Neuronal stem cell (in vitro differentiated cells): Measurements from ENCODE around the gene SLMAP.

ENCODE experiments used
- DNase-seq: peaks from one replicate; pipeline ENCODE4 v3.0.0-alpha.2; 2013; ENCODE audit warnings: low spot score
- H2AFZ ChIP-seq: one replicate; pipeline ENCODE4 v1.6.1; 2013; ENCODE audit warnings: mild to moderate bottlenecking, low read length, inconsistent platforms
- H2AK5ac ChIP-seq: 2 replicates; pipeline ENCODE4 v1.6.1; 2013; ENCODE audit warnings: low read depth, mild to moderate bottlenecking, inconsistent platforms, low read length, moderate library complexity, mixed read lengths
- H2BK120ac ChIP-seq: 2 replicates; pipeline ENCODE4 v1.6.1; 2013; ENCODE audit warnings: low read depth, mild to moderate bottlenecking, inconsistent platforms, low read length, moderate library complexity, mixed read lengths
- H2BK12ac ChIP-seq: one replicate; pipeline ENCODE4 v1.6.1; 2013; ENCODE audit warnings: low read length, inconsistent platforms
- H2BK15ac ChIP-seq: 2 replicates; pipeline ENCODE4 v1.6.1; 2013; ENCODE audit warnings: mild to moderate bottlenecking, low read length, inconsistent platforms, mixed read lengths
- H2BK5ac ChIP-seq: one replicate; pipeline ENCODE4 v1.6.1; 2013; ENCODE audit warnings: inconsistent platforms, mild to moderate bottlenecking, low read length, moderate library complexity
- H3K14ac ChIP-seq: one replicate; pipeline ENCODE4 v1.6.1; 2013; ENCODE audit warnings: low read length, inconsistent platforms
- H3K18ac ChIP-seq: 2 replicates; pipeline ENCODE4 v1.6.1; 2013; ENCODE audit warnings: low read length, inconsistent platforms
- H3K23ac ChIP-seq: 2 replicates; pipeline ENCODE4 v1.6.1; 2013; ENCODE audit warnings: low read depth, mild to moderate bottlenecking, mixed read lengths, low read length, inconsistent platforms; ENCODE audit not compliant: poor library complexity
- H3K27ac ChIP-seq: replicated peaks from 3 replicates; pipeline ENCODE4 v1.5.1; 2013; ENCODE audit warnings: low read length, inconsistent platforms
- H3K27me3 ChIP-seq, 3 experiments: 2 replicates each; pipeline ENCODE4 v1.6.1; 2013; ENCODE audit warnings: low read length in 3 of 3, mild to moderate bottlenecking in 2 of 3, inconsistent platforms in 1 of 3, low read depth in 1 of 3, mixed read lengths in 1 of 3, moderate library complexity in 1 of 3; ENCODE audit not compliant: control insufficient read depth in 3 of 3, insufficient read depth in 3 of 3
- H3K36me3 ChIP-seq, 2 donors: replicated peaks in 1 of 2; 2 replicates each; pipeline ENCODE4 v1.6.1; 2013; ENCODE audit warnings: low read length in 2 of 2; ENCODE audit not compliant: control insufficient read depth in 2 of 2, insufficient read depth in 2 of 2
- H3K4ac ChIP-seq: 2 replicates; pipeline ENCODE4 v1.6.1; 2013; ENCODE audit warnings: inconsistent platforms, mild to moderate bottlenecking, low read length, moderate library complexity
- H3K4me1 ChIP-seq, 2 donors: 1 replicate in 1 of 2; 2 replicates in 1 of 2; pipeline ENCODE4 v1.6.1; 2013; ENCODE audit warnings: low read length in 2 of 2, low read depth in 1 of 2; ENCODE audit not compliant: control insufficient read depth in 2 of 2, insufficient read depth in 1 of 2
- H3K4me2 ChIP-seq: one replicate; pipeline ENCODE4 v1.6.1; 2013; ENCODE audit warnings: mild to moderate bottlenecking, low read length, inconsistent platforms; ENCODE audit not compliant: insufficient read depth, poor library complexity, severe bottlenecking
- H3K4me3 ChIP-seq, 2 donors: 2 replicates each; pipeline ENCODE4 v1.5.1; 2013; ENCODE audit warnings: low read length in 2 of 2, mild to moderate bottlenecking in 2 of 2, inconsistent platforms in 1 of 2, moderate library complexity in 1 of 2
- H3K79me1 ChIP-seq: one replicate; pipeline ENCODE4 v1.6.1; 2013; ENCODE audit warnings: low read depth, mild to moderate bottlenecking, inconsistent platforms, low read length, moderate library complexity
- H3K9ac ChIP-seq: one replicate; pipeline ENCODE4 v1.6.1; 2013; ENCODE audit warnings: mild to moderate bottlenecking, low read depth, low read length, inconsistent platforms; ENCODE audit not compliant: poor library complexity
- H3K9me3 ChIP-seq, 2 donors: replicated peaks in 1 of 2; 2 replicates each; pipeline versions ENCODE3 to v1.6.1; 2013; ENCODE audit warnings: low read length in 2 of 2, mild to moderate bottlenecking in 2 of 2, inconsistent platforms in 1 of 2, low read depth in 1 of 2, mixed read lengths in 1 of 2, moderate library complexity in 1 of 2; ENCODE audit not compliant: control insufficient read depth in 2 of 2, insufficient read depth in 1 of 2
- H4K8ac ChIP-seq: one replicate; pipeline ENCODE4 v1.6.1; 2013; ENCODE audit warnings: low read depth, mild to moderate bottlenecking, inconsistent platforms, low read length, moderate library complexity
- H4K91ac ChIP-seq: one replicate; pipeline ENCODE4 v1.6.1; 2013; ENCODE audit warnings: low read length, low read depth, mild to moderate bottlenecking, inconsistent platforms; ENCODE audit not compliant: poor library complexity
- WGBS, 2 donors: extraction: QIAGEN DNeasy Blood & Tissue Kit; methylation state at CpG; one replicate each; pipeline ENCODE4 v1.1.7; 2013; ENCODE audit warnings: missing lambda C conversion rate in 2 of 2, mixed read lengths in 1 of 2; ENCODE audit not compliant: insufficient read length in 2 of 2, insufficient replicate concordance in 1 of 2; ENCODE audit errors: extremely low coverage in 2 of 2; 5-methylcytosine and 5-hydroxymethylcytosine counted together

The SLMAP gene

DNA sequence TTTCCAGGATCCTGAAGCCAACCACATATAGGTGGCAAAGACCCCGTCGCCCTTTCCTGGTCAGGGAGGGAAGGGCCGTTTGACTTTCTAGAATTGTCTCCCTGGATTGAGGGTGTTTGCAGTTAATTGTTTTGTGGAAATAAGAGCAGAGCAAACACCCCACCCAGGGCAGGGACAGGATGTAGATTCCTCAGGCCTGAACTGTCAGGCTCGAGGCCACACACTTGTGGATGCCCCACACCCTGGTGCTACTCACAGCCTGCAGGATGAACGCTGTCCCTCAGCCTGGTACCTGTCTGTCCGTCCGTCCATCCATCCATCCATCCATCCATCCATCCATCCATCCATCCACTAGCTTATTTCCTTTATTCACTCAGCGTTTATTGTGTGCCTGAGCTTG is 222.2 kb downstream of the SLMAP start:
- Histone ChIP-seq H2AK5ac (no peak overlapping the region), H3K4me2 (no peak overlapping the region), H3K36me3 (no peaks in the 10 kb centered on the region), H3K27ac (no peak overlapping the region), H2BK120ac (no peak overlapping the region), H3K27me3 (no peaks in the 10 kb centered on the region), H3K23ac (no peak overlapping the region), H3K4me3 (no peak overlapping the region), H2AFZ (peak overlapping the region; percentile 60), H3K79me1 (no peaks in the 10 kb centered on the region), H4K8ac (no peak overlapping the region), H3K4me1 (peaks cover 0 to 2% of the 10 kb centered on the region in 2 donors), H3K9ac (peak overlapping the region; percentile 34), H3K14ac (no peak overlapping the region), H3K9me3 (no peaks in the 10 kb centered on the region), H2BK5ac (peak overlapping the region; percentile 46), H2BK15ac (no peak overlapping the region), H3K18ac (peak overlapping the region; percentile 41), H2BK12ac (no peak overlapping the region), H3K4ac (no peak overlapping the region), H4K91ac (no peak overlapping the region)
- DNase-seq: no peak
- WGBS, 2 donors: no CpG with 5 or more reads among the region's 8 CpGs
